GM19193 (cell line): ENCODE measurements around the gene ZSCAN5B.
"Not testable (repeated sequence)": the region's sequence is repeated elsewhere in the genome, so short reads cannot be mapped to it uniquely, and the experiment has no call there.

Experiments
- POLR2A ChIP-seq: IDR thresholded peaks from 4 replicates; pipeline ENCODE4 v1.6.1; 2011; ENCODE audit not compliant: insufficient read depth, insufficient read length; ENCODE audit errors: extremely low read depth

Gene ZSCAN5B

GRCh38 chr19:56177564-56178243 is 19.9 kb downstream of the ZSCAN5B start:
- no peak for TF ChIP-seq POLR2A

GRCh38 chr19:56176881-56177280 is 20.7 kb downstream of the ZSCAN5B start:
- TF ChIP-seq POLR2A, result no peak

GRCh38 chr19:56175861-56176307 is 21.7 kb downstream of the ZSCAN5B start, which contains the start of gene GALP:
Gene GALP (plus strand): TSS chr19:56176008. CDS start chr19:56177109, 1,101 bp downstream.
- not testable (repeated sequence) for TF ChIP-seq POLR2A

- TF ChIP-seq POLR2A, result no peak
These were observed 23.0 kb downstream of the ZSCAN5B start for GRCh38 chr19:56174550-56174949.

GRCh38 chr19:56174086-56174485 is 23.5 kb downstream of the ZSCAN5B start:
- TF ChIP-seq POLR2A, result no peak

- TF ChIP-seq POLR2A, result no peak
These were observed 27.3 kb downstream of the ZSCAN5B start for GRCh38 chr19:56170261-56170660.

GRCh38 chr19:56167064-56167578 is 30.5 kb downstream of the ZSCAN5B start:
- TF ChIP-seq POLR2A, result no peak

- TF ChIP-seq POLR2A, result no peak
These were observed 34.5 kb downstream of the ZSCAN5B start for GRCh38 chr19:56163097-56163496.

- no peak for TF ChIP-seq POLR2A
These were observed 35.3 kb downstream of the ZSCAN5B start for GRCh38 chr19:56162258-56162657.

GRCh38 chr19:56161534-56161933 is 36.0 kb downstream of the ZSCAN5B start:
- TF ChIP-seq POLR2A, result no peak

GRCh38 chr19:56159622-56160271 is 37.8 kb downstream of the ZSCAN5B start:
- TF ChIP-seq POLR2A, result no peak

GRCh38 chr19:56159009-56159559 is 38.5 kb downstream of the ZSCAN5B start:
- TF ChIP-seq POLR2A, result no peak

GRCh38 chr19:56158170-56158757 is 39.3 kb downstream of the ZSCAN5B start:
- no peak for TF ChIP-seq POLR2A

GRCh38 chr19:56156768-56157167 is 40.8 kb downstream of the ZSCAN5B start:
- TF ChIP-seq POLR2A, result no peak

GRCh38 chr19:56155124-56155687 is 42.4 kb downstream of the ZSCAN5B start:
- no peak for TF ChIP-seq POLR2A
